Raji (cell line): ENCODE measurements around the gene DDX39A.

Experiments used
- POLR2A ChIP-seq: IDR thresholded peaks from 2 replicates; pipeline ENCODE4 v1.6.1; 2011; ENCODE audit warnings: low read depth, low read length, control low read depth; ENCODE audit not compliant: insufficient read depth

DDX39A gene

DNA sequence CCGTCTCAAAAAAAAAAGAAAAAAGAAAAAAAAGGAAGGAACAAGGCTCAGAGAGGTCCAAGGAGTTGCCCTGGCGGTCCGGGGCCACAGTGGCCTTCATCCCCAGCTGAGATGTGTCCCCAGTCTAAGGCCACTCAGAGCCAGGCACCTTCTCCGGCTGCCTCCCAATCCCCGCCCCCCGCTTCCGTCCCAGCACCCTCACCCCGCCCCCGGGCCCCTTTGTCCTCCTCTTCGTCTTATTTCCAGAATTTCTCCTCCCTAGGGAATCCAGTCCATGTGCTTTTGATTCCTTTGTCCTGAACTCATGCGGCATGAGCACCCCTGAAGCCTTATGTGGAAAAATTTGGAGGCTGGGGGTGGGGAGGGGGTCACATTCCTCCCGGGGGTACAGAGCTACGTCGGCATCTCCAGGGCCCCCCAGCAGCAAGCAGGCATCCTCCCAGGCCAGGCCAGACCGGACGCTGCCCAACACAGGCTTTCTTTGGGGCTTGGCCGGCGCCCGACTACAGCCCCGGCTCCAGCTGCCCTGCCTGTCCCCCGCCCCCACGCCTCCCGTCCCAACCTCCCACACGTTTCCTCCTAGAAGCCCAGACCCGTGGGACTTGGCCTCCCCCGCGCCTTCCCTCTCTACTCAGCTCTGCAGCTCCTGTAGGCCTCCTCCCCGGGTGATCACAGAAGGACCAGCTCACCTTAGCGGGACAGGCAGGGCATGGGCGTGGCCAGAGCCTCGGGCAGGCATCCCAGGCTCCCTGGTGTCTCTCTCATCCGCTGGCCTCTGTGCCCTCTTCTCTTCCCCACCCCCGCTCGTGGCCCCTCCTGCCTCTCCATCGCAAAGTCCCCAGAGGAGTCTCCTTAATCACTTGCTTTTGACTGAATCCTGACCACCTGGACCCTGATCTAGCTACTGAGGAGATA lies 55.7 kb downstream of the DDX39A start:
- TF ChIP-seq POLR2A: no peak

DNA sequence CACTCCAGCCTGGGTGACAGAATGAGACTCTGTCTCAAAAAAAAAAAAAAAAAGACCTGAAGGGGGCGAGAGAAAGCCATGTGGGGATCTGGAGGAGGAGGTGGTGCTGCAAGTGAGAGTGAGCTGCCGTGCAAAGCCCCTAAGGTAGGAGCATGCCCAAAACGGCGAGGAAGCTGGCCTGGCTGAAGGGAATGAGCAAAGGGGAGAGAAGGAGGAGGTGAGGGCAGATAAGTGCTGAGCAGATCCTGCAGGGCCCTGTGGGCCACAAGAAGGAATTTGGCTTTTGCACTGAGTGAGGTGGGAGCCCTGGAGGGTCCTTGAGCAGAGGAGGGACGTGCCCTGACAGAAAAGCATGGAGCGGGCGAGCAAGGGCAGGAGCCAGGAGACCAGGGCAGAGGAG lies 57.3 kb downstream of the DDX39A start:
- no peak for TF ChIP-seq POLR2A
